CD14-positive monocyte (primary cell): Measurements from ENCODE around the gene GAMT. TPM values are rescaled to one million over a fixed set of nuclear protein-coding genes. Genes with fewer than 3 reads are reported as not detected.

Experiments used
- DNase-seq, 3 donors: peaks; one replicate each; pipeline ENCODE4 v3.0.0-alpha.2; 2011 to 2022
- H2AFZ ChIP-seq: 2 replicates; pipeline ENCODE4 v1.6.0; 2012; ENCODE audit warnings: mild to moderate bottlenecking, low read depth, low read length, inconsistent platforms; ENCODE audit not compliant: insufficient read depth, poor library complexity, severe bottlenecking
- H3K27ac ChIP-seq, 2 donors: 1 replicate in 1 of 2; 2 replicates in 1 of 2; pipeline ENCODE4 v1.5.1; 2012 to 2013; ENCODE audit warnings: low read length in 2 of 2, control low read depth in 1 of 2, inconsistent platforms in 1 of 2, low read depth in 1 of 2, mild to moderate bottlenecking in 1 of 2
- H3K27me3 ChIP-seq, 2 donors: one replicate each; pipeline versions ENCODE4 v1.6.0 to v1.6.1; 2011 to 2013; ENCODE audit warnings: low read length in 2 of 2; ENCODE audit not compliant: control insufficient read depth in 2 of 2, insufficient read depth in 2 of 2
- H3K36me3 ChIP-seq, 2 donors: replicated peaks in 1 of 2; 1 replicate in 1 of 2; 2 replicates in 1 of 2; pipeline versions ENCODE4 v1.5.1 to v1.6.1; 2012 to 2013; ENCODE audit warnings: low read length in 2 of 2, control low read depth in 1 of 2, inconsistent platforms in 1 of 2, mild to moderate bottlenecking in 1 of 2; ENCODE audit not compliant: insufficient read depth in 2 of 2, control insufficient read depth in 1 of 2
- H3K4me1 ChIP-seq, 2 donors: 1 replicate in 1 of 2; 2 replicates in 1 of 2; pipeline versions ENCODE4 v1.5.1 to v1.6.1; 2012 to 2013; ENCODE audit warnings: low read length in 2 of 2, control low read depth in 1 of 2, inconsistent platforms in 1 of 2, mild to moderate bottlenecking in 1 of 2, moderate library complexity in 1 of 2; ENCODE audit not compliant: insufficient read depth in 2 of 2, control insufficient read depth in 1 of 2
- H3K4me2 ChIP-seq: replicated peaks from 2 replicates; pipeline ENCODE3; 2012; ENCODE audit warnings: low read length, moderate library complexity, mild to moderate bottlenecking; ENCODE audit not compliant: poor library complexity, severe bottlenecking; ENCODE audit errors: extremely low read depth
- H3K4me3 ChIP-seq, 3 experiments: fragments of 200-600 bp in 1 of 3; sonication (generic) in 1 of 3; replicated peaks in 1 of 3; 1 replicate in 2 of 3; 2 replicates in 1 of 3; pipeline ENCODE4 v1.5.1; 2011 to 2013; ENCODE audit warnings: low read length in 3 of 3, mild to moderate bottlenecking in 3 of 3, control low read depth in 2 of 3, low read depth in 2 of 3, inconsistent platforms in 1 of 3, moderate library complexity in 1 of 3
- H3K79me2 ChIP-seq: 2 replicates; pipeline ENCODE4 v1.6.0; 2012; ENCODE audit warnings: mild to moderate bottlenecking, control low read depth, inconsistent platforms, low read length, moderate library complexity; ENCODE audit not compliant: insufficient read depth
- H3K9ac ChIP-seq: 2 replicates; pipeline ENCODE4 v1.6.0; 2017; ENCODE audit warnings: low read length, mild to moderate bottlenecking; ENCODE audit not compliant: insufficient read depth, poor library complexity, severe bottlenecking
- H3K9me3 ChIP-seq, 2 donors: replicated peaks in 1 of 2; 1 replicate in 1 of 2; 2 replicates in 1 of 2; pipeline versions ENCODE4 v1.5.1 to v1.6.1; 2012 to 2013; ENCODE audit warnings: low read length in 2 of 2, control low read depth in 1 of 2; ENCODE audit not compliant: control insufficient read depth in 1 of 2, insufficient read depth in 1 of 2
- H4K20me1 ChIP-seq: 2 replicates; pipeline ENCODE4 v1.6.0; 2012; ENCODE audit warnings: mild to moderate bottlenecking, low read length, control low read depth, moderate library complexity; ENCODE audit not compliant: insufficient read depth
- H3K27ac Mint-ChIP-seq, 7 donors: one replicate each; pipeline ENCODE4 v1.8.0; 2020; ENCODE audit warnings: mild to moderate bottlenecking in 7 of 7, mixed read lengths in 7 of 7, moderate library complexity in 6 of 7, inconsistent platforms in 2 of 7
- H3K27me3 Mint-ChIP-seq, 3 donors: one replicate each; pipeline ENCODE4 v1.8.0; 2021 to 2022; ENCODE audit warnings: low read depth in 3 of 3, mild to moderate bottlenecking in 3 of 3, mixed read lengths in 3 of 3, moderate library complexity in 3 of 3, inconsistent platforms in 1 of 3
- H3K36me3 Mint-ChIP-seq, 2 donors: one replicate each; pipeline ENCODE4 v1.8.0; 2020; ENCODE audit warnings: mixed read lengths in 2 of 2, inconsistent platforms in 1 of 2, mild to moderate bottlenecking in 1 of 2
- H3K4me1 Mint-ChIP-seq: one replicate; pipeline ENCODE4 v1.8.0; 2020; ENCODE audit warnings: mild to moderate bottlenecking, mixed read lengths
- H3K4me3 Mint-ChIP-seq, 2 donors: one replicate each; pipeline ENCODE4 v1.8.0; 2020; ENCODE audit warnings: mild to moderate bottlenecking in 2 of 2, mixed read lengths in 2 of 2, moderate library complexity in 1 of 2
- H3K9me3 Mint-ChIP-seq, 7 donors: one replicate each; pipeline ENCODE4 v1.8.0; 2020 to 2022; ENCODE audit warnings: mixed read lengths in 7 of 7, mild to moderate bottlenecking in 6 of 7, moderate library complexity in 6 of 7, inconsistent platforms in 2 of 7
- CTCF ChIP-seq: fragments of 200-600 bp; IDR thresholded peaks from one replicate; pipeline ENCODE4 v1.8.0; 2022; ENCODE audit warnings: antibody characterized with exemption, mild to moderate bottlenecking
- WGBS: methylation state at CpG from one replicate; pipeline ENCODE4 v1.1.5; 2013; ENCODE audit warnings: missing lambda C conversion rate; ENCODE audit not compliant: insufficient coverage; 5-methylcytosine and 5-hydroxymethylcytosine counted together
- intact Hi-C, 2 donors: fragments of 100-400 bp; cut with micrococcal nuclease; formaldehyde crosslinking; loops; one replicate each; pipeline versions ENCODE4 v1.15.0 to v1.15.1; 2023
- polyA plus RNA-seq, 3 donors: library from polyadenylated mRNA; depleted of rRNA in 1 of 3; unstranded in 2 of 3; stranded (reverse) in 1 of 3; fragments of 300-500 nt in 2 of 3; fragments of >200 nt in 1 of 3; fragmentation: Illumina TruSeq in 2 of 3; gene quantifications; 1 replicate in 2 of 3; 2 replicates in 1 of 3; pipeline ENCODE4 v1.2.3, GENCODE V29; 2012 to 2021

The GAMT gene
- polyA plus RNA-seq, 3 donors, result 0.95 to 1.3 (median 0.96) TPM

GRCh38 chr19:1438933-1439354, 37.6 kb upstream of the GAMT start:
- Mint-ChIP-seq H3K27ac (peak overlapping the region; percentile 18 to 99 (median 95)), H3K4me3 (peak overlapping the region; percentile 89 to 95), H3K4me1 (peaks cover 27% of the 10 kb centered on the region), H3K27me3 (peaks cover 1 to 4% (median 3%) of the 10 kb centered on the region in 3 donors), H3K9me3 (peaks cover 0 to 2% (median 0%) of the 10 kb centered on the region in 7 donors), H3K36me3 (peaks cover 38 to 48% of the 10 kb centered on the region in 2 donors)
- peak overlapping the region; percentile 98 for H3K9ac ChIP-seq
- WGBS, result 1% methylated on average over 23 of the region's 26 CpGs
- peak overlapping the region; percentile 85 to 88 for H3K27ac ChIP-seq
- H3K9me3 ChIP-seq, result no peaks in the 10 kb centered on the region
- TF ChIP-seq CTCF, result no peak
- peaks cover 34 to 51% of the 10 kb centered on the region in 2 donors for H3K36me3 ChIP-seq
- H3K4me2 ChIP-seq, result peak overlapping the region; percentile 91
- peak overlapping the region; percentile 66 for H2AFZ ChIP-seq
- peaks cover 0 to under 1% of the 10 kb centered on the region in 2 donors for H3K27me3 ChIP-seq
- DNase-seq, result no peak
- intact Hi-C loops, result loop anchor here in 1 of 2 donors (1.0 to 2.0 kb wide), 2 partner anchors 40 to 56 kb away; partner anchors contain the start of genes C19orf25 and NDUFS7
- peaks cover 28% of the 10 kb centered on the region for H3K79me2 ChIP-seq
- H4K20me1 ChIP-seq, result peaks cover 69% of the 10 kb centered on the region
- peak overlapping the region; percentile 52 to 93 (median 82) for H3K4me3 ChIP-seq
- peaks cover 13 to 23% of the 10 kb centered on the region in 2 donors for H3K4me1 ChIP-seq

GRCh38 chr19:1438035-1438932, 36.9 kb upstream of the GAMT start, which contains the start of gene RPS15:
Gene RPS15, plus strand, starts transcription at chr19:1438396. Its CDS starts 30 bp downstream, at chr19:1438426.
- Histone ChIP-seq H3K4me1 (peaks cover 13 to 22% of the 10 kb centered on the region in 2 donors), H3K27me3 (no peaks in the 10 kb centered on the region), H4K20me1 (peaks cover 71% of the 10 kb centered on the region), H3K4me3 (peak within 1 kb of the TSS; percentile 52 to 93 (median 82)), H2AFZ (peak within 1 kb of the TSS; percentile 66), H3K4me2 (peak within 1 kb of the TSS; percentile 91), H3K36me3 (peaks cover 41 to 58% of the 10 kb centered on the region in 2 donors), H3K27ac (peak within 1 kb of the TSS; percentile 85 to 88), H3K9me3 (no peaks in the 10 kb centered on the region), H3K79me2 (peaks cover 28% of the 10 kb centered on the region), H3K9ac (peak within 1 kb of the TSS; percentile 98)
- WGBS, result 2% methylated on average over 100 of the region's 100 CpGs
- Mint-ChIP-seq H3K9me3 (peaks cover 0 to 2% (median 0%) of the 10 kb centered on the region in 7 donors), H3K36me3 (peaks cover 38 to 50% of the 10 kb centered on the region in 2 donors), H3K27ac (peak within 1 kb of the TSS; percentile 95 to 99 (median 99)), H3K27me3 (peaks cover 0 to 4% (median 1%) of the 10 kb centered on the region in 3 donors), H3K4me3 (peak within 1 kb of the TSS; percentile 89 to 95), H3K4me1 (peaks cover 27% of the 10 kb centered on the region)
- intact Hi-C loops, result loop anchor here in 1 of 2 donors (1.0 to 2.0 kb wide), 2 partner anchors 41 to 55 kb away; partner anchors contain the start of genes C19orf25 and NDUFS7
- TF ChIP-seq CTCF, result peak; percentile 97
- DNase-seq, result peak; percentile 89 to 96 (median 96)
